HAP-1 (cell line): ENCODE results near the gene ADGRG4.
"Not testable (repeated sequence)": the region's sequence is repeated elsewhere in the genome, so short reads cannot be mapped to it uniquely, and the experiment has no call there.

Source experiments
- DNase-seq, 2 experiments: peaks; one replicate each; pipeline ENCODE4 v3.0.0-alpha.2; 2016 to 2020; ENCODE audit warnings: low spot score in 2 of 2
- H3K27me3 ChIP-seq: fragments of 250-450 bp; sonication (Bioruptor Pico); 2 replicates; pipeline ENCODE4 v1.5.1; 2020; ENCODE audit warnings: low read depth, mild to moderate bottlenecking, moderate library complexity
- H3K36me3 ChIP-seq: fragments of 250-450 bp; sonication (Bioruptor Pico); replicated peaks from 2 replicates; pipeline ENCODE4 v1.5.1; 2020; ENCODE audit warnings: mild to moderate bottlenecking
- H3K4me1 ChIP-seq: fragments of 250-450 bp; sonication (Bioruptor Pico); 2 replicates; pipeline ENCODE4 v1.5.1; 2020; ENCODE audit warnings: mild to moderate bottlenecking
- H3K4me3 ChIP-seq: fragments of 250-450 bp; sonication (Bioruptor Pico); 2 replicates; pipeline ENCODE4 v1.5.1; 2020; ENCODE audit warnings: mild to moderate bottlenecking, moderate library complexity
- H3K9me3 ChIP-seq: fragments of 250-450 bp; sonication (Bioruptor Pico); 2 replicates; pipeline ENCODE4 v1.5.1; 2020; ENCODE audit warnings: mild to moderate bottlenecking, moderate library complexity
- in situ Hi-C: fragments of 300-500 bp; cut with MboI; formaldehyde crosslinking; loops from 3 replicates; pipeline ENCODE4 v1.14.3; 2020; ENCODE audit warnings: low sequenced_read_pairs, inconsistent platforms, mixed read lengths

The ADGRG4 gene

DNA sequence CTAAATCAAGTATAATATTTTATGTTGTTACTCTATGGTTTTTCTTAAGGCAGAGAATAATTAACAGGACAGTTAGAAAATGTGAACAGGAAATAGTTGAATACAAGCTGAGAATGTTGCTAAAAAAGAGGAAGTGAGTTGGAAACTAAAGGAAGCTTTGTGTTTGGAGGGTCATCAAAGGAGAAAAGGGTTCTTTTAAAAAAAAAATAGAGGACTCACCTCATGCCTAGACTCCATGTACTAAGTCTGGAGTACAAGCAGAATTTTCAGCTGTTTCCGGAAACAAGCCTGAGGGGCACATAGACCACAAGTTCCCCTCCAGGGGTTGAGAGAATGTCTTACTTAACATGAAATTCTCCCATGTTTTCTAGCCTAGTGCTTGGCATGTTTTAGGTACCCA, 29.5 kb upstream of the ADGRG4 start:
- Histone ChIP-seq H3K9me3 (no peaks in the 10 kb centered on the region), H3K4me1 (no peaks in the 10 kb centered on the region), H3K36me3 (no peaks in the 10 kb centered on the region), H3K4me3 (no peak overlapping the region), H3K27me3 (no peaks in the 10 kb centered on the region)
- no peak for DNase-seq
- in situ Hi-C loops, result no loop called here

DNA sequence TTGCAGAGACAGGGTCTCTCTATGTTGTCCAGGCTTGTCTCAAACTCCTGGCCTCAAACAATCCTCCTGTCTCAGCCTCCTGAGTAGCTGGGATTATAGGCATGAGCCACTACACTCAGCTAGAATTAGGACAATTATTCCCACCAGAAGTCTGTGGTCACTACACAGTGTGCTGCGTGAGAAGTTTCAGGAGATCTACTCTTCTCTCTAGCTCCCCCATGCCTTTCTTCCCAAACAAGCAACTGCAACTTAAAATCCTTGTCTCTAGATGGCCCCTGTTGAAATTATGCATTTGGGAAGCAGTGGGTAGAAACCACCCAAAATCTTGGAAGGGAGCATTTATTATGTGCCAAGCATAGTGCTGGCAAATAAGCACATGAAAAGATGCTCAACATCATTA, 28.4 kb upstream of the ADGRG4 start:
- no peaks in the 10 kb centered on the region for H3K9me3 ChIP-seq
- H3K4me1 ChIP-seq, result no peaks in the 10 kb centered on the region
- no peaks in the 10 kb centered on the region for H3K36me3 ChIP-seq
- H3K27me3 ChIP-seq, result no peaks in the 10 kb centered on the region
- in situ Hi-C loops, result no loop called here
- DNase-seq, result peak in 1 of 2 experiments; percentile 26
- H3K4me3 ChIP-seq, result no peak overlapping the region

DNA sequence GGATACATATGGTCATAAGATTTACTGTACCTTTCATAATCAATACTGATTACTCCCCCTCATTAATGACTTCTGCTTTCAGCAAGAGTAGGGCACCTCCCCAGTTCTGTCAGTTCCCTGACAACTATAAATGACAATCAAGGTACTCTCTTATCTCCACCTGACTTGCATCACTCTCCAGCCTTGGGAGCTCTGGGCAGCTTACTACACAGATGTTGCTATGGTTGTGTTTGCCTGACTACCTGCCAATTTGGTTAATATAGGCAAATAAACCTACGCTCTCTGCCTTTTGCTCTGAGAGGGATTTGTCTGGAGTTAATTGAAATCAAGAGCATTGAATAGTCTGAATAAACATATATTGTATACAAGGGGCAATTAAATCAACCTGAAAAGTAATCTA, 26.8 kb upstream of the ADGRG4 start:
- Histone ChIP-seq H3K4me3 (no peak overlapping the region), H3K4me1 (no peaks in the 10 kb centered on the region), H3K9me3 (no peaks in the 10 kb centered on the region), H3K36me3 (no peaks in the 10 kb centered on the region), H3K27me3 (no peaks in the 10 kb centered on the region)
- no peak for DNase-seq
- in situ Hi-C loops, result no loop called here

GRCh38 chrX:136275553-136275952, 25.2 kb upstream of the ADGRG4 start:
- Histone ChIP-seq H3K9me3 (no peaks in the 10 kb centered on the region), H3K4me1 (no peaks in the 10 kb centered on the region)

DNA sequence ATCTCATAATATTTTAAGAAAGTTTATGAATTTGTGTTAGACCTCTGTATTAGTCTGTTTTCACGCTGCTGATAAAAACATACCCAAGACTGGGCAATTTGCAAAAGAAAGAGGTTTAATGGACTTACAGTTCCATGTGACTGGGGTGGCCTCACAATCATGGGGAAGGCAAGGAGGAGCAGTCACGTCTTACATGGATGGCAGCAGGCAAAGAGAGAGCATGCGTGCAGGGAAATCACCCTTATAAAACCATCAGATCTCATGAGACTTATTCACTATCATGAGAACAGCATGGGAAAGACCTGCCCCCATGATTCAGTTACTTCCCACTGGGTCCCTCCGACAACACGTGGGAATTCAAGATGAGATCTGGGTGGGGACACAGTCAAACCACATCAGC, 14.4 kb upstream of the ADGRG4 start:
- in situ Hi-C loops, result not testable (repeated sequence)

More at GRCh38 chrX:136275553-136275952, 25.2 kb upstream of the ADGRG4 start:
- in situ Hi-C loops, result no loop called here
- H3K36me3 ChIP-seq, result no peaks in the 10 kb centered on the region
- no peak overlapping the region for H3K4me3 ChIP-seq
- DNase-seq, result no peak
- H3K27me3 ChIP-seq, result no peaks in the 10 kb centered on the region

GRCh38 chrX:136291824-136292223, 8.9 kb upstream of the ADGRG4 start:
- Histone ChIP-seq H3K4me1 (no peaks in the 10 kb centered on the region), H3K9me3 (no peaks in the 10 kb centered on the region), H3K4me3 (no peak overlapping the region), H3K36me3 (no peaks in the 10 kb centered on the region), H3K27me3 (0 out of 2 replicates have a peak, but pooled peaks cover 3% of the 10 kb centered on the region)
- in situ Hi-C loops, result no loop called here
- no peak for DNase-seq

More for the DNA sequence above, 14.4 kb upstream of the ADGRG4 start:
- H3K9me3 ChIP-seq, H3K27me3 ChIP-seq, H3K4me1 ChIP-seq, H3K36me3 ChIP-seq, DNase-seq, H3K4me3 ChIP-seq: not testable (repeated sequence)

DNA sequence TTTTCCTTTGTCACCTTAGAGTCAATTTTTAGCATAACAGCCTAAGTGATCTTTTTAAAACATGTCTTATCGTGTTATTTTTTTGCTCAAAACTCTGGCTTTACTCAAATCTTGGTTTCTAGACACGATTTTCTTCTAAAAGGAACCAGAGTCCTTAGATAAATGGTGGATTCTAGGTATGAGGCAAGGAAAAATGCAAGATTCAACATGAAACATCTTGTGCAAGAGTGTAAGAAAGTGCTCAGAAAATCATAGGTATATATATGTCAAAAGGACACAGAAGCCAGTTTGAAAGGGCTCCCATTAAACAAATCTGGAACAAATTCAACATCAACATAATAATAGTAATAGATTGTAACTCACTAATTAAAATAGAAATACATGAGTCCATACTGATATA, 8.1 kb upstream of the ADGRG4 start:
- Histone ChIP-seq H3K4me3 (no peak overlapping the region), H3K4me1 (no peaks in the 10 kb centered on the region), H3K36me3 (no peaks in the 10 kb centered on the region), H3K27me3 (0 out of 2 replicates have a peak, but pooled peaks cover 3% of the 10 kb centered on the region), H3K9me3 (no peaks in the 10 kb centered on the region)
- DNase-seq, result no peak
- in situ Hi-C loops, result no loop called here

DNA sequence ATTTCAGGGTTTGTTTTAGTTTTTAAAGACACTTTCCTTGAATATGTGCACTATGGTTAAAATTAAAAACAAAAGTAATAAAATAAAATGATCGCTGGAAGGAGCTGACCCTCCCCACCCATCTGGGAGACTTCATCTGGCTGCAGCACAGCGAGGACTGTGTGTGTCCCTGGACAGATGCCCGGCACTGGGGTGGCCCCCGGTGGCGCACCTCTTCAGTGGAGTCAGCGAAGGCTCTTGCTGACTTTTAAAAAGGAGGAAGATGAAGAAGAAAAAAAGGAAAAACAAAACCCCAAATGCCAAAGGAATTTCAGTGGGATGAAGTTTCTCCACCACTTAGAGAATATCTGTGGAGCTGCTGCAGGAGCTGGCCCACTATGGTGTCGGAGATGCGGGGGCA, 5.4 kb upstream of the ADGRG4 start:
- Histone ChIP-seq H3K4me1 (no peaks in the 10 kb centered on the region), H3K27me3 (0 out of 2 replicates have a peak, but pooled peaks cover 3% of the 10 kb centered on the region), H3K4me3 (no peak overlapping the region), H3K9me3 (no peaks in the 10 kb centered on the region; the same call in 1 of the 2 replicates), H3K36me3 (no peaks in the 10 kb centered on the region)
- in situ Hi-C loops, result no loop called here
- DNase-seq, result no peak

DNA sequence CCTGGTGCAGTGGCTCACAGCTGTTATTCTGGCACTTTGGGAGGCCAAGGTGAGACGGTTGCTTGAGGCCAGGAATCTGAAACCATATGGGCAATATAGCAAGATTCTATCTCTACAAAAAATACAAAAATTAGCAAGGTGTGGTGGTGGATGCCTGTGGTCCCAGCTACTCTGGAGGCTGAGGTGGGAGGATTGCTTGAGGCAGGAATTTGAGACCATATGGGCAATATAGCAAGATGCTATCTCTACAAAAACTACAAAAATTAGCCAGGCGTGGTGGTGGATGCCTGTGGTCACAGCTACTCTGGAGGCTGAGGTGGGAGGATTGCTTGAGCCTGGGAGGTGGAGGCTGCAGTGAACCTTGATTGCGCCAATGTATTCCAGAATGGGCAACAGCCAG, 2.3 kb downstream of the ADGRG4 start:
- Histone ChIP-seq H3K36me3 (no peaks in the 10 kb centered on the region), H3K4me1 (peaks cover 10% of the 10 kb centered on the region), H3K27me3 (peaks cover 5% of the 10 kb centered on the region), H3K9me3 (no peaks in the 10 kb centered on the region; the same call in 1 of the 2 replicates), H3K4me3 (no peak overlapping the region)
- no peak for DNase-seq
- in situ Hi-C loops, result no loop called here

GRCh38 chrX:136304493-136304892, 3.7 kb downstream of the ADGRG4 start:
- Histone ChIP-seq H3K27me3 (peaks cover 5% of the 10 kb centered on the region), H3K9me3 (no peaks in the 10 kb centered on the region), H3K4me3 (no peak overlapping the region), H3K4me1 (peaks cover 10% of the 10 kb centered on the region), H3K36me3 (no peaks in the 10 kb centered on the region)
- in situ Hi-C loops, result no loop called here
- DNase-seq, result no peak

DNA sequence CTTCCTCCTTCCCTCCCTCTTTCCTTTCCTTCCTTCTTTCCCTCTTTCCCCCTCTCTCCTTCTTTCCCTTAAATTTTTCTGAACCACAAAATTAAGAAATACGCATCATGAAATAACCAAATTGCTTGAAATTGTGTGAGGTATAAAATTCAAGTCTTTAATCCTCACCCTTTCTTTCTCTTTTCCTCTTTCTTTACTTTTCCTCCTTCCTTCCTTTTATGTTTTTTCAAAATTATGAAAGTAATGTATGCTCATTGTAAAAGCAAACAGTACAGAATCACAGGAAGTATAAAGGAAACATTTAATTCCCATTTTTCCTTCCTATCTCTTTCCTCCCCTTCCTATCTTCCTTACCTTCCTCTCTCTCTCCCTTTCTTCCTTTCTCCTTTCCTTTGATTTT, 5.4 kb downstream of the ADGRG4 start:
- H3K9me3 ChIP-seq, result no peaks in the 10 kb centered on the region
- peaks cover 5% of the 10 kb centered on the region for H3K27me3 ChIP-seq
- in situ Hi-C loops, result no loop called here

GRCh38 chrX:136307471-136307870, 6.7 kb downstream of the ADGRG4 start:
- peaks cover 5% of the 10 kb centered on the region for H3K27me3 ChIP-seq
- no peaks in the 10 kb centered on the region for H3K36me3 ChIP-seq
- no peaks in the 10 kb centered on the region for H3K9me3 ChIP-seq
- no peak overlapping the region for H3K4me3 ChIP-seq
- H3K4me1 ChIP-seq, result peaks cover 12% of the 10 kb centered on the region
- in situ Hi-C loops, result no loop called here
- DNase-seq, result peak in 1 of 2 experiments; percentile 93

More for the DNA sequence above, 5.4 kb downstream of the ADGRG4 start:
- Histone ChIP-seq H3K4me3 (no peak overlapping the region), H3K4me1 (peaks cover 12% of the 10 kb centered on the region), H3K36me3 (no peaks in the 10 kb centered on the region)
- DNase-seq, result no peak

DNA sequence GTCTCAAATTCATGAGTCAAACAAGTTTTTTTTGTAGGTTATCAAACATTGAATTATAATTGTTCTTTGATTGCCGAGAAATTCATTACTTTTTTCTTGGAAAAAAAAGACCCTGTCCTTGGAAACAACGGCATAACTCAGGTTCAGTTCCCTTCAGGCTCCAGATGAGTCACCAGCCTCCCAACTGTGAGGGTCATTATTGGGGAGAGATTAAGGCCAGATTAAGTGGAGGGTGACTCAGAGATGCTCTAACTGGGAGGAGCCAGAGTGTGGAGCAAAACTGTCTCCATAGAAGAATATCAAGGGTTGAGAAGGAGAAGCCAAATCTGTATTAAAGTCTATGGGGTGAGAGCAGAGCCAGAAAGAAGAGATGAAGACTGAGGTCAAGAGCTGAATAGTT, 9.6 kb downstream of the ADGRG4 start:
- Histone ChIP-seq H3K9me3 (no peaks in the 10 kb centered on the region), H3K4me3 (no peak overlapping the region), H3K27me3 (peaks cover 5% of the 10 kb centered on the region), H3K4me1 (peaks cover 12% of the 10 kb centered on the region), H3K36me3 (no peaks in the 10 kb centered on the region)
- peak in 1 of 2 experiments; percentile 55 for DNase-seq
- in situ Hi-C loops, result no loop called here

GRCh38 chrX:136318156-136318555, 17.4 kb downstream of the ADGRG4 start:
- H3K36me3 ChIP-seq, result no peaks in the 10 kb centered on the region
- no peaks in the 10 kb centered on the region for H3K9me3 ChIP-seq
- in situ Hi-C loops, result no loop called here
- peaks cover 41% of the 10 kb centered on the region for H3K4me1 ChIP-seq
- no peaks in the 10 kb centered on the region for H3K27me3 ChIP-seq
- DNase-seq, result peak; percentile 83 to 92
- no peak overlapping the region for H3K4me3 ChIP-seq

- DNase-seq, result peak; percentile 68 to 89
- Histone ChIP-seq H3K27me3 (no peaks in the 10 kb centered on the region), H3K4me1 (peaks cover 41% of the 10 kb centered on the region), H3K36me3 (no peaks in the 10 kb centered on the region), H3K4me3 (no peak overlapping the region), H3K9me3 (no peaks in the 10 kb centered on the region)
- in situ Hi-C loops, result no loop called here
Measured at GRCh38 chrX:136318895-136319597, 18.3 kb downstream of the ADGRG4 start.
